Right renal pelvis (tissue), 4 donors: Measurements from ENCODE around the gene TEX28. TPM values are rescaled to one million over a fixed set of nuclear protein-coding genes. Genes with fewer than 3 reads are reported as not detected.
"Not testable (repeated sequence)": the region's sequence is repeated elsewhere in the genome, so short reads cannot be mapped to it uniquely, and the experiment has no call there.

Experiments used
- DNase-seq, 4 donors: peaks; one replicate each; pipeline ENCODE4 v3.0.0-alpha.2; 2013; ENCODE audit warnings: low read depth in 4 of 4, low spot score in 3 of 4, missing footprints in 1 of 4
- polyA plus RNA-seq, 4 donors: library from polyadenylated mRNA; unstranded; fragments of 120-200 nt; gene quantifications; one replicate each; pipeline ENCODE4 v1.2.1, GENCODE V29; 2013; ENCODE audit not compliant: insufficient read length in 4 of 4

The TEX28 gene, protein sequence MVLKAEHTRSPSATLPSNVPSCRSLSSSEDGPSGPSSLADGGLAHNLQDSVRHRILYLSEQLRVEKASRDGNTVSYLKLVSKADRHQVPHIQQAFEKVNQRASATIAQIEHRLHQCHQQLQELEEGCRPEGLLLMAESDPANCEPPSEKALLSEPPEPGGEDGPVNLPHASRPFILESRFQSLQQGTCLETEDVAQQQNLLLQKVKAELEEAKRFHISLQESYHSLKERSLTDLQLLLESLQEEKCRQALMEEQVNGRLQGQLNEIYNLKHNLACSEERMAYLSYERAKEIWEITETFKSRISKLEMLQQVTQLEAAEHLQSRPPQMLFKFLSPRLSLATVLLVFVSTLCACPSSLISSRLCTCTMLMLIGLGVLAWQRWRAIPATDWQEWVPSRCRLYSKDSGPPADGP
- polyA plus RNA-seq = not detected

DNA sequence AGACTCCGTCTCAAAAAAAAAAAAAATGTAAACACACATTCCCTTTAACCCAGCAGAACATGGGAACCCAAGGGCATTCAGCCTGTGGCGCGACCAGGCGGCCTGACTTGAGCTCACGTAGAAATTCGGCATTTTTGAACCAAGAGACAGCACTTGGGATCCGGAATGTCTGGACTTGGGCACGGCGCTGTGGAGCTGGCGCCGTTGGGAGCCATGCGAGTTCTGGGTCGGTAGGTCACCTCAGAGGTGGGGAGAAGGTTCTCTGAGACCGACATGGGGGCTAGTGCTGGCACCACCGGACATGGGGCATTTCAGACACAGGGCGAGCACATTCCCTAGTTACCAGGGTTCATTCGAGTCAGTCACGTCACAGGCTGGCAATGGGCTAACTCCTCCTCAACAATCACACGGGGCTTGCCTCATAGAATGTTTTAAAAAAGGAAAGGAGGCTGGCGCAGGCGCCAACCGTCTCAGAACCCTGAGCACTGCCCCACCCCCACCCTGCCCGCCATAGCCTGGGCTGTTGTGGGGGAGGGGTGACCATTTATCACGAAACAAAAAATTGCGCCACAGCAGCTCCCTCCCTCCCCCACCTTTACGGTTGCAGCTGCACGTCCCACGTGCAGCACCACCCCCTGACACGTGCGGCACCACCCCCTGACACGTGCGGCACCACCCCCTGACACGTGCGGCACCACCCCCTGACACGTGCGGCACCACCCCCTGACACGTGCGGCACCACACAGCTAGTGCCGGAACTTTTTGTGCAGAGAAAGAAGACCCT lies at the start of gene TEX28:
Gene TEX28, minus strand, starts transcription at position 334 of the 784 bp plus-strand sequence. CDS start 3,007 bp downstream, outside the sequence.
- no peak for DNase-seq

DNA sequence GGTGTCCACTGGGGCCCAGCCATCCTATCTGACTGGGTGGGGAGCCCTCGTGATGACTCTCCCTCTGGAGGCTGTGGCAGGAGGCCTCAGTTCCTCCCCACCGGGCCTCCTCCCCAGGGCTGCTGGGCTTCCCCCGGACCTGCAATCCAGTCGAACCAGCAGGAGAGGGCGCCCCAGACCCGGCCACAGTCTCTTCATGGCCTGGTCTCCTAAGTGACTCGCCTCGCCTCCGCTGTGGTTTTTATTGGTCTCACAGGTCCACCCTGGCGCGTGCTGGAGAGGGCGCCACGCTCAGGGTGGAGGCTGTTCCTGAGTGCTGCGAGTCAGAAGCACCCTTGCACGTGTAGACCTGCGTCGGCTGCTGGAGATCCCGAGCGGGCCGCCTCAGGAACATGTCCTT lies 48.7 kb upstream of the TEX28 start:
- not testable (repeated sequence) for DNase-seq

DNA sequence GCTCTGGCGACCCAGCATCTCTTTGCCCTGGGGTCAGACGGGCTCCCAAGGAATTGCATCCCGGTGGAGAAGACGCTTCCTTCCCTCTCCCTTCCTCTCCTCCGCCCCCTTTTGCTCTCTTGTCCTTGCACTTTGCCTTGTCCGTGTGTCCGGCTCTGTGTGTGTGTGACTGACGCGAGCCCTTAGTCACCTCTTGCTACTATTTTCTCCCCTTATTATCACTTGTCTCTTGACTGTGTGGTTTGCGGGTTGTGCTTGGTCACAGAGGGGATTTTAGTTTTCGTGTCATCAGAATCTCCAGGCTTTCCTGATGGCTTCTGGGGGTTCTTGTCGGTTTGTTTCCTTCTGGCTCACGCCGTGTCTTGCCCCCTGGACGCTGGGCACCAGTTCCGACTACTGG lies 48.1 kb upstream of the TEX28 start:
- not testable (repeated sequence) for DNase-seq

DNA sequence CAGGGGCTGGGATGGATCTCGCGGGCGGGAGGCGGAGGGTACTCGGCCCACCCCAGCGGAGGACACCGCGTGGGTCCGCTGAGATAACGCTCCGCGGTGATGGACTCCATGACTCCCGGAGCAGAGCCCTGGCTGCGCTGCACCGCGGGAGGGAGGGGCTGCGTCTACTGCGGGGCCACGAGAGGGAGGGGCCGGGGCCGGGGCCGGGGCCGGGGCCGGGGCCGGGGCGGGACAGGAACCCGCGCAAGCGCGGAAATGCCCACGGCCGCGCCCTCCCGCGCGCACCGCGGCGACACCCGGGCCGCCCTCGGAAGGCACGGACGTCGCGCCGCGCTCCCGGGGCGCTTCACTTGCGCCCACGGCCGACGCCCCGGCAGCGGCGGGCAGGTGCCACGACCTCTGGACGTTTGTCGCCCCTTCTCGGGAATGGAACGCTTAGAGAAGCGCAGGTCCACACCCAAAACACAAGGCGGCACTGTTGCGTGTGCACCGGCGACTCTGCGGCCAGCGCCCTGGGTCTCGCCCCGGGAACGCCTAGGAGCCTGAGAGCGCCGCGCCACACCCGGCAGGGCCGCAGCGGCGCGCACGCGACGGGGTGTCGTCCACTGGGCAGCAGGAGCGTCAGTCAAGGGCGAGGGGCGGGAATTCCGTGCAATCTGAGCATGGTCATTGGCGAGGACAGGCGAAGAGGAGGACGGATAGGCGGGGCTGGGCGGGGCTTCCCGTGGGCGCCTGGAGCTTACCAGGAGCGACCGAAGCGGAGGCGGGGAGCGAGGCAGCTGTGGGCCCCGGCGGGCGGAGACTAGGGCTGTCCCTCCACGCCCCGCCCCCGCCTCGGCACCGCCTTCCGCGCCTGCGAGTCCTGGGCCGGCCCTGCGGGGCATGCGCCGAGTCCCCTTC lies 46.7 kb upstream of the TEX28 start:
- not testable (repeated sequence) for DNase-seq

DNA sequence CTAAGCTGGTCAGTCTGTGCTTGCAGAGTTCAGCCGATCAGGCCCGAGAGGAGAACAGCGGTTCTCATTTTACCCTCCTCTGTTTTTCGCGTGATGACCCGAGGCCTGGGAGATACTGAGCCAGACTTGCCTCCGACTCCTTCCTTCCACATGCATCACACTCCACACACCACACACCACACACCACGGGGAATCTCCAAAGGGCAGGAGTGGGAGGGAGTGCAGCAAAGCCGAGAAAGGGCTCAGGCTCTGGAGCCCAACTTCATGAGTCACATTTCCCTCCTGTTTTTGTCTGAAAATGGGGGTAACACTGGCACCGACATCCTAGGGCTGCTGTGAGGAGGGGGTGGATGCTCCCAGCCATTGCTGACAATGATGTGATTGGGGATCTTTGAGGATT lies 39.6 kb upstream of the TEX28 start:
- no peak for DNase-seq

DNA sequence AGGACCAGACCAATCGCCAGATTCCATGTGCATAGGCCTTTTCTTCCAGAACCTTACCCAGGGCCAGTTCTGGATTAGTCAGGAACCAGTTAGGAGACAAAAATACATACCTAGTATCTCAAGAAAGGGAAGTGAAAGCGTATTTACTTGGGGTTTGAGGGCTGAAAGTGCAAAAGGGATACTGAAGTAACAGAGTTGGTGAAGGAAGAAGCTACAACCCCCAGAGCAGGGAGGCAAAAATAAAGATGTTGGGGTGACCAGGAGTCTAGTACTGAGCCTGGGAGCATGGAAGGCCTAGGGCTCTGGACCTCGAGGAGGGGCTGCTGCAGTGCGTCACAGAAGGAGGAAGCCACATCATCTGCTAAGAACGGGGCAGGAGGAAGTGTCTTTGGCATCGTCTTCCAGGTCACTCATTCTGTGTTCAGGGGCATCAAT lies 38.9 kb upstream of the TEX28 start:
- DNase-seq = no peak

DNA sequence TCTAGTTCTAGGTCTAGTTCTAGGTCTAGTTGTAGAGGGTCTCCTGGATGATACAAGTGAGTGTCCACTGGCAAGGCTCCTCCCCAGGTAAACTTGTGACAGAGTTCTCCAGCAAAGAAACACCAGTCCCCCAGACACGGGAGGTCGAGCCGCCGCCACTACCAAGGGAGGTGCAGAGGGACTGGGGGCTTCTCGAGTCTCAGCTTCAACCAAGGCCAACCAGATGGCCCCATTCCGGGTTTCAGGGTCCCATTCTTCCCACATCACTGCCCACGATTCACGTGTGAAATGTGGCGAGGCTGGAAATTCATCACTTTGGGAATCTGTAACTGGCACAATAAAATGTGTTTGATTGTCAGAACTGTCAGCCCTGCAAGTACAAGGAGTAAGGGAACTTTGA lies 38.2 kb upstream of the TEX28 start:
- no peak for DNase-seq

DNA sequence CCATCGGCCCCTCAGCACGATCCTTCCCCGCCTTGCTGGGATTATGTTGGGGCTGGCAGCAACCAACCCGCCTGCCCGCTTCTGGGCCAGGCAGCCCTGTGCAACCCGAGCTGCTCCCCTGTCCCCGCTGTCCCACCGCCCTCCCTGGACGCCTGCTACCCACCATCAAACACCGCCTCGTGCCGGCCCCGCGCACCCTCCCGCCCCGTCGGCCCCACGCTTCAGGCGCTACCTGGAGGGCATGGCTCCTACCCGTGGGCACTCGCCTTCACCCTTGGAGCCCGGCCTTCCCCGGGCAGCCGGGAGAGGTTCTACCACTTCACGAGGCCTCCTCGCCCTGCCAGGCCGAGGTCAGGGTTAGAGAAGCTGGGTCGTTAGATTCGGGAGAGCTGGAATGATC lies 37.6 kb upstream of the TEX28 start:
- DNase-seq = no peak

DNA sequence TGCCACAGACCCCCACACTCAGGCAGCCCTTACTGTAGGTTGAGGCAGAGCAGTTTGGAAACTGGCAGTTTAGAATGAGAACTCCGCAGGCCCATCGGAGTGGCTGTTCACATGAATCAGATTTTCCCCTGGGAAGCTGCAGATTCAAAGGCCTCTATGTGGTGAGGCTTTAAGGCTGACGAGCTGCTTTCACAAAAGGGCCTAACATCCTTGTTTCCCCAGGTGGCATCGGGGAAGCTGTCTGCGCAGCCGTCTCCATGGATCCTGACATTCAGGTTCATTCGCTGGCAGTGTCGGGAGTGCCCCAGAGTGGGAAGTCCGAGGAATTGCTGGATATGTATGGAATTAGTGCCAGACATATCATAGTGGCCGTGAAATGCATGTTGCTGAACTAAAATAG lies 34.4 kb upstream of the TEX28 start:
- no peak for DNase-seq

DNA sequence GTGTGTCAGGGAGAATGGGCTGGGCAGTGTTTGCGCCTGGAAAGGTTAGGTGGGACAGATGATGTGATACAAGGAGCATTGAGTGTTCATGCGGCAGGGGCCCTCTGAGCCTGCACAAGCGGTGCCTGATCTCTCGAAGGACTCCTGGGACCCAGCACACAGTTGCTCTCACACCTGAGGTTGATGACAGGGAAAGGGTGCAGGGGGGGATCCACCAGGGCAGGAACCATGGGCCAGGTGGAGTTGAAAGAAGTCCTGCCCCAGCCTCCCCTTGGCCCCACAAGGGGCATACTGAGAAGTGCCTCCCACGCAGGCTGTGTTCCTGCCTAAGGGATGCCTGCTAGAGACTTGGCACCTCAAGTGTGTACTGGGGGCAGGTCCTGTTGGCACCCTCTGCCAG lies 33.7 kb upstream of the TEX28 start:
- DNase-seq = no peak

DNA sequence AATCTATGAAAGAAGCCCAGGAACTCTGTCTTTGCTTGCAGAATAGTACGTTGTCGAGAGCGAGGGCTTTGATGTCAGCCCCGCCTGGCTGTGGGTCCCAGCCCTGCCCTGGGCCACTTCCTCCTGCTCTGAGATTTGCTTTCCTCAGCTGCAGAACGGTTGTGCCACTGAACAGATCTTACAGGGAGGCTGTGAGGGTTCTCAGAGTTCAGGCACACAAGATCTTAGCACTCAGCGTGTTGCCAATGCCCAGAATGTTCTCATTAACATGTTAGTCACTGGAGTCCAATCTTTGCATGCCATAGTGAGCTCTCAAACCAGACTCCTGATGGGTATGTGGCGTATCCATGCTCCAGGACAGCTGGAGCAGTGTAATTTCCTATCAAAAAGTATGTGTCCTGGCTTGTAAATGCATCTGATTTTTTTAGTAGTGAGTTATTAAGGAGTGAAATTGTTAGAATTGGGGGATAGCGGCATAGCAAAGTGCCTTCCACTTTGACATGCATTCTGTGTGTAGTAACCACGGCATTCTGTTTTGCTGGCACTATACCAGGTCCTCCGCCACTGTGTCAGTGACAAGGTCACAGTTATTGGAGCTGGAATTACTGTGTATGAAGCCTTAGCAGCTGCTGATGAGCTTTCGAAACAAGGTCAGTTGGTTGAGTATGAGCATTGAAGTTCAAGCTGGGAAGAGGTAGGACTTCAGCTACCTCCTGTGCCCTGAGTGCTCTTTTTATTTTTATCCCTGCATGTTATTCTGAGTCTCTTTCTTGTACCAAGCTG lies 32.3 kb upstream of the TEX28 start:
- no peak for DNase-seq

DNA sequence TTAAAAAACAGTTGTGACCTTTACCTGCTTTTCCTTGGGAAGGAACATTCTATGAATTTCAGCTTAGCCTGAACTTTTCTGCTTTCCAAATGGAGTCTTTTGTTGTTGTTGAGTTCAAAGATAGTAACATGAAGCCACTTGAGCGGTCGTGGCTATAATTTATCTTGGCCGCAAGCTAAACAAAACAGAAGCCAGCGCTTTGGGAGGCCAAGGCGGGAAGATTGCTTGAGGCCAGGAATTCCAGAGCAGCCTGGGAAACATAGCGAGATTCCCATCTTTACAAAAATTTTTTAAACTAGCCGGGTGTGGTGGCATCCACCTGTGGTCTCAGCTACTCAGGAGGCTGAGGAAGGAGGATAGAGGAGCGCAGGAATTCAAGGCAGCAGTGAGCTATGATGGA lies 30.6 kb upstream of the TEX28 start:
- DNase-seq = peak in 2 of 4 donors; percentile 34 to 44

DNA sequence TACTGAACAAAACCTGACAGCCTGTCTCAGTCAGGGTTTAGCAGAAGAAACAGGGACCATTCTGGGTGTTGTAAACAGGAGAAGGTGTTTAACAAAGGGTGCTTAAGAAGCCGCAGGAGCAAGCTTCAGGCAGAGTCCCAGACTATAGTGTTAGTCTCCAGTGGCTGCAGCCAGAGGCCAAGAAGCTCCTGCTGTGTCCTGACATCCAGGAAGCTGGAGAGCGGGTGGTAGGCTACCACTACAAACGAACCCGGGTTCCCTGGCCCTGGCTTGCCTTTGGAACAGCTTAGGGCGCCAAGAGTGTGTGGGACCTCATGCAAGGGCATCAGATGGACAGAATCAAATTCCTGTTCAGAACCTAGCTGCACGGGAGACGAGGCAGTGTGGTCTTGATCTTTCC lies 28.6 kb upstream of the TEX28 start:
- no peak for DNase-seq

DNA sequence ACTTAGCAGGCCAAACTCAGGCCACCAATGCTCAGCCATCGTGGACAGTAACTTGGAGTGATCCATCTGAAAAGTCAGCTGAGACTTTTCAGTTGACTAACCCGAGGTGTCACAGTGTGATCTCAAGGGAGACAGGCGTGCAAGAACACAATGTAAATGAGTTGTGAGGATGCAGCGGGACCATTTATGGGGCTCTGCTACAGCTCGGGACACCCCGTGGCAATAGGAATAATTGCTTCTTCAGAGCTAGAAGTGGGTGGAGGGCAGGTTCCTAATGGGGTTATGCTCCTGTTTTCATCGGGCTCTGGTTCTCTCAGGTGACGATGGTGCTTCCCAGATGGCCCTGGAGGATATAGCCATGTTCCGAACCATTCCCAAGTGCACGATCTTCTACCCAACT lies 28.0 kb upstream of the TEX28 start:
- no peak for DNase-seq

DNA sequence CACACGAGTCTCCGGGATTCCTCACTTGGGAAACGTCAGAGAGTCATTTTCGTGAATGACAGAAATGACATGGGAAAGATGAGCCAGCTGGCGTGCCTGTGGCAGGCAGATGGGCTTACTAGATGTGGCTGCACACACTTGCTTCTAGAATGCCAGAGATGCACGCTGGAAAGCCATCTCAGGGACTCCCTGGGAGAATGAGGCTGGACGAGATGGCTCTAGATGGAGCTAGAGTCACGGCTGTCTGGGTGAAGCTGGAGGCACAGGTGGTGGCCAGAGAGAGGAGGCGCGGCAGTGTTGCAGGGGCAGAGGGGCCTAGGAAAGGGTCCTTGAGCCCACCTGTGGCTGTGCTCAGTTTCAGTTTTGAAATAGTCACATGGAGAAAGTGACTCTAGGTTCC lies 26.7 kb upstream of the TEX28 start:
- no peak for DNase-seq

DNA sequence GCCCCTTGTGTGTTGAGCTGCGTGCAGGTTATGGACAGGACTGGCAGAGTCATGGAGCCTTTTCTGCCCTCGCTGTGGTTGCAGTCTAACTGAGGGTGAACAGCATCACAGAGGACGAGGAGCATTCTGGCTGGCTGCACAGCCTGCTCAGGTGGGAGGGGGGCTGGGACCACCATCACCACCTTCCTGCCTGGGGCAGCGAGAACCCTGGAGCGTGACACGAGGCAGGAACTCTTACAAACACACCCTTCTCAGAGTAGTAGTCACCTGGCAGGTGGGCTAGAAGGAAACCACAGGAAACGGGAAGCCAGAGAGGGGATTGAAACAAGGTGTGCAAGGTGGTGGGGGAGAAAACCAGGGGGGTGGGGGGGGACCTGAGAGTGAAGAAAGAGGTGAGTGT lies 26.2 kb upstream of the TEX28 start:
- no peak for DNase-seq

DNA sequence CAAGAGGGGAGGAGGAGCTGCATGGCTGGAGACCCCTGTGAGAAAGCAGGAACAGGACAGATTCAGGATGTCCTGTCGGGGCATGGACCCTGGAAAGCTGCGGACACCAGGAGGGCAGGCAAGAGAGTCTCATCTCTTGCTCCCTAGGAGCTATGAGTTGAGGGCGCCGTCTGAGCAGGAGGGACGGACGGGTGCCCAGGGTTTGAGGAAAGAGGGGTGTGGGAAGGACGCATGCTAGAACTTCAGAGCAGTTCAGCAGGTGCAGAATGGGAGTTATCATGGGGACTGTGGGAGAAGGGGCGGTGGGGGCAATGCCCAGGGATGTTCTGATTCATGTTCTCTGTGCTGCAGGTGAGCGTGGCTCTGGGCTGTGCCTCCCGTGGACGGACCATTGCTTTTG lies 25.5 kb upstream of the TEX28 start:
- no peak for DNase-seq

DNA sequence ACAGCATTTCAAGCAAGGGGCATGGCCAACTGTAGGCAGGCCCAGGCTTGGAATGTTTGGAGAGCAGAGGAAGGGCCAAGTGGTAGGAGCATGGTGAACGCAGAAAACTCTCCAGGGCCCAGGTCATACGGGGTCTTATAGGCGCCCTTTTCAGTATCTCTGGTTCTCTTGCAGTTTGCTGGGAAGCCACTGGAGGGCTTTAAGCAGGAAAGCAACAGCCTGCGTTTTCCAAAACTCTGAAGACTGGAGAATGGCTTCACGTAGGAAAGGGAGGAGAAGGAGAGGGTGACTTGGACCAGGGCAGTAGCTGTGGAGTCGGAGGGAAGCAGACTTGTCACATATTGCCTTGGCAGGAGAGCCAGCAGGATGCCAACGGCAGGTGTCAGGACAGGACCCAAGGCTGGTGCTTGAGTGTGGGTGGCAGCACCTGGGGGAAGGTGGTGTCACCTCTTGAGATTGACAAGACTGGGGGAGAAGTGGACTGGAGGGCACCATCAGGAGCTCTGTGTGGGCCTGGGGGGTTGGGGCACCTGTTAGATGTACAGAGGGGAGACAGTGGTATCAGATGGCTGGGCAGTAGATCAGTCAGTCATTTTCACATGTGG lies 22.6 kb upstream of the TEX28 start:
- no peak for DNase-seq

DNA sequence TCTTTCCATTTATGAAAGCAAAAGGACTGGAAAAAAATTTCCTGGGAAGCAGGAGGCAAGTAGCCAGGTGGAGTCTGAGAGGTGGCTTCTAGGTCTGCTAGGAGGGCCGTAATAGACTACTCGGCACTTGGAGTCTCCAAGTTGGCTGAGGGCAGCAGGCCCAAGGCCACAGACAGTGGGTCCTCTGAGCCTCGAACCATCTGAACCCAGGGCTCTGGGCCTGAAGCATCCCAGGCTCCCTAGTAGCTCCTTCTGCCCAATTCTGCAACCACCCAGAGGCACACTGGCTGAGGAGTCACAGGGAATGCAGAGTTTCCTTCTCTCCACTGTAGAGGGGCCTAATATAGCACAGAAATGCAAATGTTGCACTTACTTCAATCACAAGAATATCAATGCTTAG lies 20.5 kb upstream of the TEX28 start:
- DNase-seq = no peak

DNA sequence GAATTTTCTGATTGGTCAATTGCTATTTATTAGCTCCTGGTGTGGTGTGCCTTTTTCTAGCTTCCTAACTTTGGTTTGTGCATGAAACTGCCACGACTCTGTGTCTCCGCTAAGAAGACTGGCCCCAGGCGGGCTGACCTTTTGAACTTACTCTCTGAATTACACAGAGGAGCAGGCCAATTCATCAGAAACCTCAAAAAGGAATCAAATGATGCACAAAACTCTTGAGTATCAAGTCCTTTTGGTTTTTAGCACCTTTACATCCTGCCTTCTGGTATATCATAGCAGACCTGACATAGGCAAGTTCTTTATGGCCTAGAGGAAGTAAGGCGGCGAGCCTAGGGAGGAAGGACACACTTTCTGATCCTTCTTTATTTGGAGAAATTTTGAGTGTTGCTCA lies 18.2 kb upstream of the TEX28 start:
- DNase-seq = no peak
